Karpas-422 (cell line): ENCODE measurements around the gene KIF9. TPM values are rescaled to one million over a fixed set of nuclear protein-coding genes. Genes with fewer than 3 reads are reported as not detected.
"Not testable (repeated sequence)": the region's sequence is repeated elsewhere in the genome, so short reads cannot be mapped to it uniquely, and the experiment has no call there.

Source experiments
- DNase-seq: peaks from one replicate; pipeline ENCODE4 v3.0.0-alpha.2; 2015
- H2AFZ ChIP-seq: fragments of 200-600 bp; sonication (generic); 2 replicates; pipeline ENCODE4 v1.6.1; 2014; ENCODE audit warnings: antibody characterized with exemption, low read length, mixed read lengths
- H3K27ac ChIP-seq: fragments of 200-600 bp; sonication (generic); 2 replicates; pipeline ENCODE4 v1.5.1; 2014; ENCODE audit warnings: mild to moderate bottlenecking, low read length, moderate library complexity
- H3K27me3 ChIP-seq: fragments of 200-600 bp; sonication (generic); 2 replicates; pipeline ENCODE4 v1.6.1; 2014; ENCODE audit warnings: low read length, mixed read lengths
- H3K36me3 ChIP-seq: fragments of 200-600 bp; sonication (generic); 2 replicates; pipeline ENCODE4 v1.6.1; 2014; ENCODE audit warnings: low read length, mixed read lengths; ENCODE audit not compliant: insufficient read depth
- H3K4me1 ChIP-seq: fragments of 200-600 bp; sonication (generic); 2 replicates; pipeline ENCODE4 v1.6.1; 2014; ENCODE audit warnings: mild to moderate bottlenecking, low read length, mixed read lengths
- H3K4me2 ChIP-seq: fragments of 200-600 bp; sonication (generic); 2 replicates; pipeline ENCODE4 v1.6.1; 2014; ENCODE audit warnings: low read length, low read depth, mild to moderate bottlenecking; ENCODE audit not compliant: poor library complexity, severe bottlenecking
- H3K4me3 ChIP-seq: fragments of 200-600 bp; sonication (generic); 2 replicates; pipeline ENCODE4 v1.5.1; 2014; ENCODE audit warnings: mild to moderate bottlenecking, antibody characterized with exemption, low read length, mixed read lengths
- H3K79me2 ChIP-seq: fragments of 200-600 bp; sonication (generic); 2 replicates; pipeline ENCODE4 v1.6.1; 2014; ENCODE audit warnings: mild to moderate bottlenecking, low read length, mixed read lengths
- H3K9ac ChIP-seq: fragments of 200-600 bp; sonication (generic); 2 replicates; pipeline ENCODE4 v1.6.0; 2014; ENCODE audit warnings: low read length
- H3K9me2 ChIP-seq: fragments of 200-600 bp; sonication (generic), shearing (Covaris generic); replicated peaks from 2 replicates; pipeline ENCODE4 v1.6.0; 2014; ENCODE audit warnings: mild to moderate bottlenecking, low read length, moderate library complexity; ENCODE audit not compliant: insufficient read depth
- H3K9me3 ChIP-seq: fragments of 300-700, 200-600 bp; sonication (generic); 2 replicates; pipeline ENCODE4 v1.6.1; 2014; ENCODE audit warnings: low read length, mixed read lengths
- H4K20me1 ChIP-seq: fragments of 200-600 bp; sonication (generic); 2 replicates; pipeline ENCODE4 v1.6.1; 2014; ENCODE audit warnings: mild to moderate bottlenecking, antibody characterized with exemption, low read length, low read depth; ENCODE audit not compliant: insufficient read depth
- total RNA-seq: library from RNA; depleted of rRNA; stranded (reverse); fragments of >200 nt; shearing (Covaris generic); gene quantifications from 2 replicates; pipeline ENCODE4 v1.2.3, GENCODE V29; 2014; ENCODE audit warnings: low replicate concordance

The KIF9 gene
- total RNA-seq, 1 experiment from 2014 or later = 8.3 TPM

DNA sequence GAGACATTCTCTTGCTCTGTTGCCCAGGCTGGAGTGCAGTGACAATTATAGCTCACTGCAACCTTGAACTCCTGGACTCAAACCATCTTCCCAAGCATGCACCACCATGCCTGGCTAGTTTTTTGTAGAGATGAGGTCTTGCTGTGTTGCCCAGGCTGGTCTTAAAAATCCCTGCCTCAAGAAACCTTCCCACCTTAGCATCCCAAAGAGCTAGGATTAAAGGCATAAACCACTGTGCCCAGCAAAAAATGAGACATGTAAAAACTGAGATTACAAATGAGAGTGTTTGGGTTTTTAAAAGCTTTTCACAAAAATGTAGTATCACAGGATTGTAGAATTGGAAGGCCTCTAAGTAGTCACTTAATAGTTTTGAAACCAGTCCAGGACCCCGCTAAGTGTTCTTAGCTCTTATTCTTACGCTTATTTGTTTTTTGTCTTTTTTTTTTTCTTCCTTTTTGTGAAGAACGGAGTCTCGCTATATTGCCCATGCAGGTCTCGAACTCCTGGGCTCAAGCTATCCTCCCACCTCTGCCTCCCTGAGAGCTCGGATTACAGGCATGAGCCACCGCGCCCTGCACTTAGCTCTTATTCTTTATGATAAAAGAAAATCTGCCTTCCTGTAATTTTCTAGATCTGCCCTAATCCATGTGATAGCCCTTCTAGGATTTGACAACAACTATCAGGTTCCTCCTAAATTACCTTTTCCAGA is 31.6 kb upstream of the KIF9 start:
- H2AFZ ChIP-seq = no peak overlapping the region
- no peak overlapping the region for H3K9ac ChIP-seq
- H3K9me3 ChIP-seq = no peaks in the 10 kb centered on the region
- no peaks in the 10 kb centered on the region for H3K9me2 ChIP-seq
- no peaks in the 10 kb centered on the region for H4K20me1 ChIP-seq
- no peak overlapping the region for H3K4me2 ChIP-seq
- H3K4me1 ChIP-seq = peaks cover 38% of the 10 kb centered on the region
- H3K27ac ChIP-seq = peak overlapping the region; percentile 62
- H3K27me3 ChIP-seq = no peaks in the 10 kb centered on the region
- no peak overlapping the region for H3K4me3 ChIP-seq
- no peak for DNase-seq
- H3K36me3 ChIP-seq = peaks cover 10% of the 10 kb centered on the region; the same call in 1 of the 2 replicates
- H3K79me2 ChIP-seq = peaks cover 78% of the 10 kb centered on the region

DNA sequence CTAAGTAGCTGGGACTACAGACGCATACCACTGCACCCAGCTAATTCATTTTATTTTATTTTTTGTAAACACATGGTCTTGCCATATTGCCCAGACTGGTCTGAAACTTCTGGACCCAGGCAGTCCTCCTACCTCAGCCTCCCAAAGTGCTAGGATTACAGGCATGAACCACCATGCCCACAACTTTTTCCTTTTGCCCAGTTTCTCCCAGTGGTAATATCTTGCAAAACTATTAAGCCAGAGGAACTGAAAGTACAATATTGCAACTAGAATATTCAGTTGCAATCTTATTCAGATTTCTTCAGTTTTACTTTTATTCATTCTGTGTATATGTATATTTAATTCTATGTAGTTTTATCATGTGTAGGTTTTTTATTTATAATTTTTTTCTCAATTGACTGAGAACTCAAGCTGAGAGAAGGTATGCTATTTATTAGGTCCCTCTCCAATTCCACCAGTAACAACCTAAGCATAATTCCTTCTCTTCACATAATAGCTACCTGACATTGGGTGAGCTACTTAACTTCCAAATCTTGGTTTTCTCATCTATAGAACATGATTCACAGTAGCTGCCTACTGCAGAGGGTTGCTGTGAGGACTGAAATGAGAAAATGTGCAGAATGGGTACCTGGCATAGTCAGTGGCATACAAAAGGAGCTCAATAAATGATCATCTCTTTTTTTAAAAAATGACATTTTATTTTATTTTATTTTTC is 30.9 kb upstream of the KIF9 start:
- no peaks in the 10 kb centered on the region for H3K9me3 ChIP-seq
- peaks cover 71% of the 10 kb centered on the region for H3K79me2 ChIP-seq
- peaks cover 38% of the 10 kb centered on the region for H3K4me1 ChIP-seq
- no peaks in the 10 kb centered on the region for H4K20me1 ChIP-seq
- H3K27me3 ChIP-seq = no peaks in the 10 kb centered on the region
- H3K9me2 ChIP-seq = no peaks in the 10 kb centered on the region
- H3K4me2 ChIP-seq = peak overlapping the region; percentile 30
- no peak overlapping the region for H3K9ac ChIP-seq
- H3K36me3 ChIP-seq = peaks cover 6% of the 10 kb centered on the region; the same call in 1 of the 2 replicates
- H2AFZ ChIP-seq = no peak overlapping the region
- H3K27ac ChIP-seq = peak overlapping the region; percentile 62
- DNase-seq = no peak
- no peak overlapping the region for H3K4me3 ChIP-seq

DNA sequence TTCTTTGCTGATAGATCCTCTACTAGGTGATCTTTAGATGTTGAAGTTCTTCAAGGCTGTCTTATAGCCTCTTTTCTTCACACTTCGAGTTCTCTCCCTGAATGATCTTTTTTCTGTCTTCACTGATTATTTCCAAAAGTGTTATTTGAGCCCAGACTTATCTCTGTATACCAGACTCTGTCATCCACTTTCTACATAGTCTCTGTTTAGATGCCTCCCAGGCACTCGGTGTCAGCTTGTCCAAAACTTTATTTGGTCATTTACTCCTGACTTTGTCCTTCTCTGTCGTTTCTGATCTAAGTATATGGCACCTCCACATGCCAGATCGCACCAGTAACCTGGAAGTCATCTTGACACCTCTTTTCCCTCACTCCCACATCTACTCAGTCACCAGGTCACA is 27.8 kb upstream of the KIF9 start:
- H4K20me1 ChIP-seq = no peaks in the 10 kb centered on the region
- H3K4me1 ChIP-seq = peaks cover 44% of the 10 kb centered on the region
- H3K4me3 ChIP-seq = no peak overlapping the region
- H3K9me2 ChIP-seq = no peaks in the 10 kb centered on the region
- H3K9me3 ChIP-seq = no peaks in the 10 kb centered on the region
- H2AFZ ChIP-seq = no peak overlapping the region
- H3K9ac ChIP-seq = no peak overlapping the region
- H3K27me3 ChIP-seq = no peaks in the 10 kb centered on the region
- H3K4me2 ChIP-seq = no peak overlapping the region
- no peak for DNase-seq
- H3K79me2 ChIP-seq = peaks cover 81% of the 10 kb centered on the region
- H3K27ac ChIP-seq = peak overlapping the region; percentile 17
- peaks cover 26% of the 10 kb centered on the region for H3K36me3 ChIP-seq

- Histone ChIP-seq H3K79me2 (peaks cover 81% of the 10 kb centered on the region), H3K4me1 (peaks cover 49% of the 10 kb centered on the region), H3K36me3 (peaks cover 33% of the 10 kb centered on the region)
- H2AFZ ChIP-seq, H3K9me2 ChIP-seq, H3K4me3 ChIP-seq, H3K9me3 ChIP-seq, H3K4me2 ChIP-seq, H3K9ac ChIP-seq, H3K27me3 ChIP-seq, H3K27ac ChIP-seq, H4K20me1 ChIP-seq, DNase-seq: not testable (repeated sequence)
Measured at GRCh38 chr3:47309231-47309630, 26.6 kb upstream of the KIF9 start.

DNA sequence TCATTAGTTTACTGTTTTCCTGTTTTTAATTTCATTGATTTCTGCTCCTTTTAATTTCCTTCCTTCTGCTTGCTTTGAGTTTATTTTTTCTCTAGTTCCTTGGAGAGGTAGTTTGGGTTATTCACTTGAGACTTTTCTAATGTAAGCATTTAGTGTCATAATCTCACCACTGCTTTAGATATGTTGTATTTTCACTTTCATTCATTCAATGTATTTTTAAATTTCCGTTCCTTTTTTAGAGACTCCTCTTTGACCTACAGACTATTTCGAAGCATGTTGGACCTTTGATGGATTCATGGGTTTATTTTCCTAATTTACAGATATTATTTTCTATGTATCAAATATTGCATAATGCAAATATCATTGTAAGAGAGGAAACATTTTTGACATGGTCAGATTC is 23.4 kb upstream of the KIF9 start:
- Histone ChIP-seq H3K4me1 (peaks cover 19% of the 10 kb centered on the region), H4K20me1 (no peaks in the 10 kb centered on the region), H3K4me3 (no peak overlapping the region), H3K4me2 (no peak overlapping the region), H3K9me2 (no peaks in the 10 kb centered on the region), H3K36me3 (peaks cover 57% of the 10 kb centered on the region), H3K9ac (no peak overlapping the region), H3K27me3 (no peaks in the 10 kb centered on the region), H3K27ac (no peak overlapping the region), H3K9me3 (no peaks in the 10 kb centered on the region), H2AFZ (no peak overlapping the region), H3K79me2 (peaks cover 81% of the 10 kb centered on the region)
- DNase-seq = no peak

DNA sequence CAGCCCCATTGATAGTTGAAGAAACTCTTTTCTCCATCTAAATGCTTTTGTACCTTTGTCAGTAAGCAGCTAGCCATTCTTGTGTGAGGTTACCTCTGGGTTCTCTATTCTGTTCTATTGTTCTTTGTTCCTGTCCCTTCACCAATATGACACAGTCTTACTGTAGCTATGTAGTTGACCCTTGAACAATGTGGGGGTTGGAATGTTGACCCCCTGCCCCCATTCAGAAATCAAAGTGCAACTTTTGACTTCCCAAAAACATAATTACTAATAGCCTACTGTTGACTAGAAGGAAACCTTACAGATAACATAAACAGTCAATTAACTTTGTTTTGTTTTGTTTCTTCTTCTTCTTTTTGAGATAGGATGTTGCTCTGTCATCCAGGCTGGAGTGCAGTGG is 18.9 kb upstream of the KIF9 start:
- H4K20me1 ChIP-seq = no peaks in the 10 kb centered on the region
- peaks cover 88% of the 10 kb centered on the region for H3K79me2 ChIP-seq

DNA sequence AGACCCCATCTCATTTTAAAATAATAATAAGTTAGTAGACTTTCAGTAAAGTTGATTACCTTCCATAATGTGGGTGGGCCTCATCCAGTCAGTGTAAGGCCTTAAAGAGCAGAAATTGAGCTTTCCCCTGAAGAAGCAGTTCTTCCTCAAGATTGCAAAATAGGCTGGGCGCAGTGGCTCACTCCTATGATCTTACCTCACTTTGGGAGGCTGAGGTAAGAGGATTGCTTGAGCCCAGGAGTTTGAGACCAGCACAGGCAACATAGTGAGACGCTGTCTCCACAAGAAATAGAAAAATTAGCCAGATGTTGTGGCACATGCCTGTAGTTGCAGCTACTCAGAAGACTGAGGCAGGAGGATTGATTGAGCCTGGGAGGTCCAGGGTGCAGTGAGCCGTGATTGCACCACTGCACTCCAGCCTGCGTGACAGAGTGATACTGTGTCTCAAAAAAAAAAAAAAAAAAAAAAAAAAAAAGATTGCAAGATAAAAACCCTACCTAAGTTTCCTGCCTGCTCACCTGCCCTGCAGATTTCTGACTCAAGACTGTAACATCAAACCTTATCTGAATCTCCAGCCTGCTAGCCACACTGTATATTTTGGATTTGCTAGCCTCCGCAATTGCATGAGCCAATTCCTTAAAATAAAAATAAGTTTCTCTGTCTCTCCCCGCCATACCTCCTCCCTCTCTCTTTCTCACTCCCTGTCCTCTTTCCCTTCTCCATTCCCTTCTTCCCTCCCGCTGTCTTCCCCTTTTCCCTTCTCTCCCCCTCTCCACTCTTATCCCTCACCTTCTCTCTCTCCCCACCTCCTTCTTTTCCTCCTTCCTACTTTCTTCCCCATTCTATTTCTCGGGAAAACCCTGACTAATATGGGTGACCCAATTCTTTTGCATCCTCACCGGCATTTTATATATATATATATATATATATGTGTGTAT is 17.1 kb upstream of the KIF9 start:
- no peaks in the 10 kb centered on the region for H3K27me3 ChIP-seq
- no peaks in the 10 kb centered on the region for H3K9me3 ChIP-seq
- H3K9me2 ChIP-seq = no peaks in the 10 kb centered on the region
- H3K4me3 ChIP-seq = no peak overlapping the region
- H3K4me2 ChIP-seq = no peak overlapping the region
- peaks cover 33% of the 10 kb centered on the region for H3K36me3 ChIP-seq
- H3K4me1 ChIP-seq = peaks cover 35% of the 10 kb centered on the region
- H3K9ac ChIP-seq = no peak overlapping the region
- H3K79me2 ChIP-seq = peaks cover 88% of the 10 kb centered on the region
- DNase-seq = no peak
- no peaks in the 10 kb centered on the region for H4K20me1 ChIP-seq
- H2AFZ ChIP-seq = no peak overlapping the region
- no peak overlapping the region for H3K27ac ChIP-seq

More for the DNA sequence above, 18.9 kb upstream of the KIF9 start:
- Histone ChIP-seq H3K4me2 (no peak overlapping the region), H3K27me3 (no peaks in the 10 kb centered on the region), H3K27ac (no peak overlapping the region), H2AFZ (no peak overlapping the region), H3K9me2 (no peaks in the 10 kb centered on the region), H3K9ac (no peak overlapping the region), H3K9me3 (no peaks in the 10 kb centered on the region), H3K4me3 (no peak overlapping the region), H3K36me3 (peaks cover 46% of the 10 kb centered on the region), H3K4me1 (peaks cover 30% of the 10 kb centered on the region)
- DNase-seq = no peak

- Histone ChIP-seq H3K79me2 (peaks cover 88% of the 10 kb centered on the region), H3K27ac (no peak overlapping the region), H3K9me3 (no peaks in the 10 kb centered on the region), H3K9ac (no peak overlapping the region), H3K36me3 (peaks cover 23% of the 10 kb centered on the region), H3K9me2 (no peaks in the 10 kb centered on the region), H2AFZ (no peak overlapping the region), H4K20me1 (no peaks in the 10 kb centered on the region), H3K4me1 (peaks cover 46% of the 10 kb centered on the region), H3K4me2 (no peak overlapping the region), H3K27me3 (no peaks in the 10 kb centered on the region), H3K4me3 (no peak overlapping the region)
- DNase-seq = no peak
Measured at GRCh38 chr3:47298439-47298838, 15.8 kb upstream of the KIF9 start.
